SKM-1 (cell line): ENCODE data around the gene JAKMIP3.

Source experiments
- DNase-seq: peaks from one replicate; lab custom pipeline; 2025; ENCODE audit not compliant: unreplicated experiment; lab: John Stamatoyannopoulos, UW

Gene JAKMIP3

GRCh38 chr10:132097609-132098377 is 32.0 kb downstream of the JAKMIP3 start:
- DNase-seq: no peak

- DNase-seq: no peak
Measured at GRCh38 chr10:132098539-132099388, 33.0 kb downstream of the JAKMIP3 start.

GRCh38 chr10:132099389-132100090 is 33.8 kb downstream of the JAKMIP3 start:
- no peak for DNase-seq

GRCh38 chr10:132100091-132100481 is 34.3 kb downstream of the JAKMIP3 start:
- DNase-seq: no peak

GRCh38 chr10:132100556-132101349 is 35.0 kb downstream of the JAKMIP3 start:
- DNase-seq: no peak

- no peak for DNase-seq
Measured at GRCh38 chr10:132101529-132101928, 35.8 kb downstream of the JAKMIP3 start.

- no peak for DNase-seq
Measured at GRCh38 chr10:132102071-132102716, 36.4 kb downstream of the JAKMIP3 start.

GRCh38 chr10:132102717-132103110 is 37.0 kb downstream of the JAKMIP3 start:
- DNase-seq: no peak

GRCh38 chr10:132103116-132103910 is 37.6 kb downstream of the JAKMIP3 start:
- DNase-seq: no peak

GRCh38 chr10:132104062-132104461 is 38.3 kb downstream of the JAKMIP3 start:
- DNase-seq: no peak

- DNase-seq: no peak
Measured at GRCh38 chr10:132104471-132105301, 38.9 kb downstream of the JAKMIP3 start.

GRCh38 chr10:132105302-132105995 is 39.7 kb downstream of the JAKMIP3 start:
- DNase-seq: no peak

- DNase-seq: no peak
Measured at GRCh38 chr10:132106431-132106830, 40.7 kb downstream of the JAKMIP3 start.

GRCh38 chr10:132107186-132107948 is 41.6 kb downstream of the JAKMIP3 start:
- no peak for DNase-seq

GRCh38 chr10:132107949-132108877 is 42.5 kb downstream of the JAKMIP3 start:
- no peak for DNase-seq
